Naive B cell (primary cell): Measurements from ENCODE around the gene INSIG1. TPM values are rescaled to one million over a fixed set of nuclear protein-coding genes. Genes with fewer than 3 reads are reported as not detected.
A peak's percentile ranks its signal among the peaks of the same experiment; 100 is the strongest.

Experiments
- ATAC-seq, 2 donors: fragments of 150-1000 bp; cut with Tn5 transposase; 2 replicates each; pipeline ENCODE4 v1.10.0; 2021; ENCODE audit warnings: low read depth in 2 of 2, mild to moderate bottlenecking in 2 of 2, moderate library complexity in 2 of 2
- DNase-seq: peaks from one replicate; pipeline ENCODE4 v3.0.0; 2022
- H3K27ac Mint-ChIP-seq, 6 donors: one replicate each; pipeline ENCODE4 v1.8.0; 2020 to 2022; ENCODE audit warnings: mild to moderate bottlenecking in 6 of 6, mixed read lengths in 6 of 6, moderate library complexity in 5 of 6, inconsistent platforms in 2 of 6
- H3K27me3 Mint-ChIP-seq, 3 donors: one replicate each; pipeline ENCODE4 v1.8.0; 2021 to 2022; ENCODE audit warnings: mixed read lengths in 3 of 3, mild to moderate bottlenecking in 1 of 3
- H3K36me3 Mint-ChIP-seq, 2 donors: one replicate each; pipeline ENCODE4 v1.8.0; 2020 to 2022; ENCODE audit warnings: mixed read lengths in 2 of 2, inconsistent platforms in 1 of 2, mild to moderate bottlenecking in 1 of 2
- H3K4me1 Mint-ChIP-seq, 3 donors: one replicate each; pipeline ENCODE4 v1.8.0; 2020 to 2022; ENCODE audit warnings: mixed read lengths in 3 of 3, inconsistent platforms in 1 of 3, mild to moderate bottlenecking in 1 of 3, moderate library complexity in 1 of 3
- H3K4me3 Mint-ChIP-seq, 8 donors: one replicate each; pipeline ENCODE4 v1.8.0; 2020 to 2022; ENCODE audit warnings: mild to moderate bottlenecking in 8 of 8, mixed read lengths in 8 of 8, moderate library complexity in 8 of 8, inconsistent platforms in 2 of 8
- H3K9me3 Mint-ChIP-seq, 7 donors: one replicate each; pipeline ENCODE4 v1.8.0; 2020 to 2022; ENCODE audit warnings: mixed read lengths in 7 of 7, mild to moderate bottlenecking in 5 of 7, inconsistent platforms in 2 of 7, moderate library complexity in 1 of 7
- polyA plus RNA-seq, 6 donors: library from polyadenylated mRNA; unstranded; fragments of 300-500 nt; fragmentation: Illumina TruSeq; gene quantifications; one replicate each; pipeline ENCODE4 v1.2.3, GENCODE V29; 2021; ENCODE audit warnings: low read depth in 6 of 6

INSIG1 gene
- polyA plus RNA-seq, 6 donors from 2014 or later: 55.4 to 85.8 (median 73.4) TPM

- peaks cover 10 to 16% (median 14%) of the 10 kb centered on the region in 7 donors for H3K9me3 Mint-ChIP-seq
- H3K27ac Mint-ChIP-seq: no peak overlapping the region
- DNase-seq (no peak), ATAC-seq (no peak)
- H3K4me3 Mint-ChIP-seq: no peak overlapping the region
- H3K4me1 Mint-ChIP-seq: no peaks in the 10 kb centered on the region
- H3K36me3 Mint-ChIP-seq: peaks cover 0 to 14% of the 10 kb centered on the region in 2 donors
- peaks cover 0 to 10% (median 0%) of the 10 kb centered on the region in 3 donors for H3K27me3 Mint-ChIP-seq
Measured at GRCh38 chr7:155322530-155322929, 24.9 kb downstream of the INSIG1 start.

- H3K27ac Mint-ChIP-seq: no peak overlapping the region
- H3K4me3 Mint-ChIP-seq: peak overlapping the region in 1 of 8 donors; percentile 53
Measured at GRCh38 chr7:155323001-155323638, 25.4 kb downstream of the INSIG1 start.

GRCh38 chr7:155324012-155324917 lies 26.6 kb downstream of the INSIG1 start:
- DNase-seq: no peak
- peaks cover 0 to 10% (median 0%) of the 10 kb centered on the region in 3 donors for H3K27me3 Mint-ChIP-seq
- no peaks in the 10 kb centered on the region for H3K4me1 Mint-ChIP-seq
- no peak overlapping the region for H3K27ac Mint-ChIP-seq
- H3K36me3 Mint-ChIP-seq: peaks cover 0 to 14% of the 10 kb centered on the region in 2 donors
- ATAC-seq: no peak
- no peak overlapping the region for H3K4me3 Mint-ChIP-seq
- peaks cover 10 to 16% (median 14%) of the 10 kb centered on the region in 7 donors for H3K9me3 Mint-ChIP-seq

More at GRCh38 chr7:155323001-155323638, 25.4 kb downstream of the INSIG1 start:
- H3K4me1 Mint-ChIP-seq: no peaks in the 10 kb centered on the region
- H3K36me3 Mint-ChIP-seq: peaks cover 0 to 14% of the 10 kb centered on the region in 2 donors
- ATAC-seq (peak in 1 of 2 donors; percentile 27), DNase-seq (no peak)
- H3K9me3 Mint-ChIP-seq: peaks cover 10 to 16% (median 14%) of the 10 kb centered on the region in 7 donors
- H3K27me3 Mint-ChIP-seq: peaks cover 0 to 10% (median 0%) of the 10 kb centered on the region in 3 donors

- no peak overlapping the region for H3K4me3 Mint-ChIP-seq
Measured at GRCh38 chr7:155324918-155325235, 27.2 kb downstream of the INSIG1 start.

GRCh38 chr7:155326385-155326784 lies 28.7 kb downstream of the INSIG1 start:
- Mint-ChIP-seq H3K4me1 (no peaks in the 10 kb centered on the region), H3K4me3 (no peak overlapping the region), H3K27ac (no peak overlapping the region), H3K9me3 (peaks cover 10 to 16% (median 13%) of the 10 kb centered on the region in 7 donors), H3K27me3 (peaks cover 0 to 10% (median 0%) of the 10 kb centered on the region in 3 donors), H3K36me3 (peaks cover 0 to 14% of the 10 kb centered on the region in 2 donors)
- DNase-seq (no peak), ATAC-seq (no peak)

More at GRCh38 chr7:155324918-155325235, 27.2 kb downstream of the INSIG1 start:
- Mint-ChIP-seq H3K27ac (no peak overlapping the region), H3K27me3 (peaks cover 0 to 10% (median 0%) of the 10 kb centered on the region in 3 donors), H3K9me3 (peaks cover 10 to 16% (median 14%) of the 10 kb centered on the region in 7 donors), H3K4me1 (no peaks in the 10 kb centered on the region), H3K36me3 (peaks cover 0 to 14% of the 10 kb centered on the region in 2 donors)
- DNase-seq (no peak), ATAC-seq (no peak)

GRCh38 chr7:155327590-155328320 lies 30.1 kb downstream of the INSIG1 start:
- no peak overlapping the region for H3K4me3 Mint-ChIP-seq

GRCh38 chr7:155329225-155329624 lies 31.5 kb downstream of the INSIG1 start:
- no peaks in the 10 kb centered on the region for H3K4me1 Mint-ChIP-seq
- H3K4me3 Mint-ChIP-seq: no peak overlapping the region
- no peak for DNase-seq
- no peak for ATAC-seq
- H3K27ac Mint-ChIP-seq: no peak overlapping the region
- H3K27me3 Mint-ChIP-seq: peaks cover 0 to 10% (median 0%) of the 10 kb centered on the region in 3 donors
- H3K36me3 Mint-ChIP-seq: peaks cover 0 to 3% of the 10 kb centered on the region in 2 donors
- peaks cover 0 to 4% (median 2%) of the 10 kb centered on the region in 7 donors for H3K9me3 Mint-ChIP-seq

More at GRCh38 chr7:155327590-155328320, 30.1 kb downstream of the INSIG1 start:
- Mint-ChIP-seq H3K27ac (peak overlapping the region in 3 of 6 donors; percentile 32 to 70 (median 69)), H3K36me3 (peaks cover 0 to 14% of the 10 kb centered on the region in 2 donors), H3K27me3 (peaks cover 0 to 10% (median 0%) of the 10 kb centered on the region in 3 donors), H3K4me1 (no peaks in the 10 kb centered on the region), H3K9me3 (peaks cover 10 to 16% (median 12%) of the 10 kb centered on the region in 7 donors)
- DNase-seq (no peak), ATAC-seq (no peak)

GRCh38 chr7:155331396-155331795 lies 33.7 kb downstream of the INSIG1 start:
- Mint-ChIP-seq H3K36me3 (no peaks in the 10 kb centered on the region), H3K27me3 (no peaks in the 10 kb centered on the region), H3K27ac (no peak overlapping the region), H3K4me3 (no peak overlapping the region), H3K9me3 (no peaks in the 10 kb centered on the region), H3K4me1 (no peaks in the 10 kb centered on the region)
- DNase-seq: no peak
- no peak for ATAC-seq

GRCh38 chr7:155333346-155334234 lies 35.9 kb downstream of the INSIG1 start:
- Mint-ChIP-seq H3K27ac (no peak overlapping the region), H3K27me3 (peaks cover 0 to 9% (median 8%) of the 10 kb centered on the region in 3 donors), H3K9me3 (no peaks in the 10 kb centered on the region), H3K4me3 (no peak overlapping the region), H3K4me1 (peaks cover 0 to 4% (median 0%) of the 10 kb centered on the region in 3 donors), H3K36me3 (no peaks in the 10 kb centered on the region)
- DNase-seq (no peak), ATAC-seq (no peak)

- Mint-ChIP-seq H3K27ac (no peak overlapping the region), H3K27me3 (peaks cover 5 to 17% (median 14%) of the 10 kb centered on the region in 3 donors)
- DNase-seq: no peak
Measured at GRCh38 chr7:155336812-155337602, 39.3 kb downstream of the INSIG1 start.

GRCh38 chr7:155337946-155338631 lies 40.4 kb downstream of the INSIG1 start:
- Mint-ChIP-seq H3K4me3 (peak overlapping the region in 1 of 8 donors; percentile 17), H3K36me3 (no peaks in the 10 kb centered on the region), H3K27me3 (peaks cover 5 to 17% (median 14%) of the 10 kb centered on the region in 3 donors), H3K27ac (peak overlapping the region in 1 of 6 donors; percentile 20), H3K4me1 (peaks cover 0 to 9% (median 4%) of the 10 kb centered on the region in 3 donors), H3K9me3 (no peaks in the 10 kb centered on the region)
- DNase-seq (no peak), ATAC-seq (no peak)

More at GRCh38 chr7:155336812-155337602, 39.3 kb downstream of the INSIG1 start:
- Mint-ChIP-seq H3K9me3 (no peaks in the 10 kb centered on the region), H3K4me3 (no peak overlapping the region), H3K36me3 (no peaks in the 10 kb centered on the region), H3K4me1 (peaks cover 0 to 9% (median 4%) of the 10 kb centered on the region in 3 donors)
- ATAC-seq: no peak
